ENCODE data around the gene PCDHGC5. TPM values are rescaled to one million over a fixed set of nuclear protein-coding genes. Genes with fewer than 3 reads are reported as not detected.

Gene PCDHGC5
- total and polyA plus RNA-seq, 2 donors (not counting 3 experiments of a cell fraction or from before 2014, with no cell fraction given): 0.21 to 1.2 TPM

DNA sequence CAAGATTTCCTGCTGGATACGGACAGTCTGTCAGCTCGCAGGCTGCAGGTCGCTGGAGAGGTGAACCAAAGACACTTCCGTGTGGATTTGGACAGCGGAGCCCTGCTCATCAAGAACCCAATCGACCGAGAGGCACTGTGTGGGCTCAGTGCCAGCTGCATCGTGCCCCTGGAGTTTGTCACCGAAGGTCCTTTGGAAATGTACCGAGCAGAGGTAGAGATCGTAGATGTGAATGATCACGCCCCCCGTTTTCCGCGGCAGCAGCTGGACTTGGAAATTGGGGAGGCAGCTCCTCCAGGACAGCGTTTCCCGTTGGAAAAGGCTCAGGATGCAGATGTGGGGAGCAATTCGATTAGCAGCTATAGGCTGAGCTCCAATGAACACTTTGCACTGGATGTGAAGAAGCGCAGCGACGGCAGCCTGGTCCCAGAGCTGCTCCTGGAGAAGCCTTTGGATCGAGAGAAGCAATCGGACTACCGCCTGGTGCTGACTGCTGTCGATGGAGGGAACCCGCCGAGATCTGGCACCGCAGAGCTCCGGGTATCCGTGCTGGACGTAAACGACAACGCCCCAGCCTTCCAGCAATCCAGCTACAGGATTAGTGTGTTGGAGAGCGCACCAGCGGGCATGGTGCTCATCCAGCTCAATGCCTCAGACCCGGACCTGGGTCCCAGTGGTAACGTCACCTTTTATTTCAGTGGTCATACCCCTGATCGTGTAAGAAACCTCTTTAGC, 3.4 kb upstream of the PCDHGC5 start:
- Histone ChIP-seq H3K4me1 (ENCODE audit: control insufficient read depth, extremely low read depth, insufficient read depth, low read length) (peaks cover 10% of the 10 kb centered on the region), H4K20me1 (replicated peaks; ENCODE audit: control insufficient read depth, extremely low read depth, insufficient read depth, low read length) (no peaks in the 10 kb centered on the region), H3K36me3 (ENCODE audit: control insufficient read depth in 2 of 2, extremely low read depth in 1 of 2, insufficient read depth in 2 of 2, low read length in 2 of 2) (no peaks in the 10 kb centered on the region), H3K9ac (replicated peaks; ENCODE audit: extremely low read depth, insufficient read depth, low read length) (no peak overlapping the region), H3K4me3 (replicated peaks in 1 of 3; ENCODE audit: insufficient read depth in 1 of 3, low read depth in 1 of 3, low read length in 3 of 3) (peak overlapping the region in 1 of 3 experiments; percentile 46), H2AFZ (ENCODE audit: low read depth, low read length) (no peak overlapping the region), H3K27me3 (ENCODE audit: control insufficient read depth in 2 of 2, insufficient read depth in 2 of 2, low read length in 2 of 2) (peaks cover 5 to 19% of the 10 kb centered on the region in 2 experiments), H3K9me3 (replicated peaks; ENCODE audit: control insufficient read depth, insufficient read depth, low read length) (no peaks in the 10 kb centered on the region), H3K9me1 (replicated peaks; ENCODE audit: control insufficient read depth, extremely low read depth, insufficient read depth, low read length) (no peaks in the 10 kb centered on the region), H3K4me2 (ENCODE audit: insufficient read depth, low read length) (peak overlapping the region; percentile 78), H3K79me2 (ENCODE audit: control insufficient read depth, insufficient read depth, low read length) (no peaks in the 10 kb centered on the region), H3K27ac (ENCODE audit: insufficient read depth, low read depth, low read length) (no peak overlapping the region)
- intact Hi-C loops (cut with micrococcal nuclease): loop anchor here (1.0 to 2.0 kb wide), 2 partner anchors 9 to 23 kb away; no protein-coding TSS in a partner anchor
- BruUV-seq (replicated peaks): no TSS peak
- ChIA-PET POLR2A (no interaction called here), CTCF (interaction anchor here (1.1 to 4.1 kb wide), 13 partner anchors 9 to 78 kb away, joined by 3 to 25 read pairs (median 5); partner anchors contain the start of genes PCDHGA12, PCDHGB7 and PCDHGC3)
- dilution Hi-C loops (cut with MboI; ENCODE audit: extremely low pct_ligation_motif_present, low sequenced_read_pairs): no loop called here
- DNase-seq (ENCODE audit: low read depth, low spot score): no peak
- no peak for FAIRE-seq
- TF ChIP-seq POLR2AphosphoS5 (IDR thresholded peaks at IDR 0.05; ENCODE audit: insufficient read depth, low read depth, low read length) (no peak), POLR2A (IDR thresholded peaks at IDR 0.05; ENCODE audit: low read depth, low read length) (no peak)

- Histone ChIP-seq H3K9ac (replicated peaks; ENCODE audit: extremely low read depth, insufficient read depth, low read length) (no peak overlapping the region), H3K4me2 (ENCODE audit: insufficient read depth, low read length) (no peak overlapping the region), H3K27ac (ENCODE audit: insufficient read depth, low read depth, low read length) (no peak overlapping the region), H4K20me1 (replicated peaks; ENCODE audit: control insufficient read depth, extremely low read depth, insufficient read depth, low read length) (no peaks in the 10 kb centered on the region), H3K36me3 (ENCODE audit: control insufficient read depth in 2 of 2, extremely low read depth in 1 of 2, insufficient read depth in 2 of 2, low read length in 2 of 2) (no peaks in the 10 kb centered on the region), H3K79me2 (ENCODE audit: control insufficient read depth, insufficient read depth, low read length) (no peaks in the 10 kb centered on the region), H3K9me1 (replicated peaks; ENCODE audit: control insufficient read depth, extremely low read depth, insufficient read depth, low read length) (no peaks in the 10 kb centered on the region), H2AFZ (ENCODE audit: low read depth, low read length) (no peak overlapping the region), H3K27me3 (ENCODE audit: control insufficient read depth in 2 of 2, insufficient read depth in 2 of 2, low read length in 2 of 2) (peaks cover 5 to 20% of the 10 kb centered on the region in 2 experiments), H3K4me1 (ENCODE audit: control insufficient read depth, extremely low read depth, insufficient read depth, low read length) (peaks cover 10% of the 10 kb centered on the region), H3K9me3 (replicated peaks; ENCODE audit: control insufficient read depth, insufficient read depth, low read length) (no peaks in the 10 kb centered on the region), H3K4me3 (replicated peaks in 1 of 3; ENCODE audit: insufficient read depth in 1 of 3, low read depth in 1 of 3, low read length in 3 of 3) (no peak overlapping the region)
- FAIRE-seq (no peak), DNase-seq (ENCODE audit: low read depth, low spot score) (no peak)
- CTCF ChIA-PET: interaction anchor here (1.1 to 4.1 kb wide), 10 partner anchors 8 to 78 kb away, joined by 3 to 25 read pairs (median 5); partner anchors contain the start of genes PCDHGA12 and PCDHGC3
- no TSS peak for BruUV-seq (replicated peaks)
- POLR2A ChIA-PET: no interaction called here
- dilution Hi-C loops (cut with MboI; ENCODE audit: extremely low pct_ligation_motif_present, low sequenced_read_pairs) (no loop called here), intact Hi-C loops (cut with micrococcal nuclease) (no loop called here)
- TF ChIP-seq CTCF (IDR thresholded peaks at IDR 0.05; ENCODE audit: extremely low read depth in 1 of 2, insufficient read depth in 1 of 2, low read depth in 1 of 2, low read length in 2 of 2) (no peak), POLR2A (IDR thresholded peaks at IDR 0.05; ENCODE audit: low read depth, low read length) (no peak), MYC (IDR thresholded peaks at IDR 0.05; ENCODE audit: low read depth, low read length) (no peak), MAX (IDR thresholded peaks at IDR 0.05; ENCODE audit: insufficient read depth, insufficient read length) (no peak), EZH2 (IDR thresholded peaks at IDR 0.05; ENCODE audit: borderline replicate concordance, low read depth, low read length, severe bottlenecking) (no peak), JUN (IDR thresholded peaks at IDR 0.05; ENCODE audit: borderline replicate concordance, insufficient read depth, insufficient read length, low read depth) (no peak), GATA2 (IDR thresholded peaks at IDR 0.05; ENCODE audit: insufficient read depth, insufficient read length, low read depth, low read length) (no peak), FOS (IDR thresholded peaks at IDR 0.05; ENCODE audit: borderline replicate concordance, insufficient read depth, low read length) (no peak), POLR2AphosphoS5 (IDR thresholded peaks at IDR 0.05; ENCODE audit: insufficient read depth, low read depth, low read length) (no peak)
Observed at GRCh38 chr5:141486091-141486490, 2.8 kb upstream of the PCDHGC5 start.
